GM12878 (cell line): ENCODE results near the gene POLA2. TPM values are rescaled to one million over a fixed set of nuclear protein-coding genes. Genes with fewer than 3 reads are reported as not detected.

Experiments used
- NFYA ChIP-seq: IDR thresholded peaks from 2 replicates; pipeline ENCODE4 v1.6.1; 2011; ENCODE audit warnings: low read depth, mild to moderate bottlenecking, low read length, improper control_type of control experiment, borderline replicate concordance
- RBBP5 ChIP-seq: fragments of 200-600 bp; sonication (generic); conservative IDR thresholded peaks from 2 replicates; pipeline ENCODE4 v1.6.1; 2016
- SUPT20H ChIP-seq: IDR thresholded peaks from 2 replicates; pipeline ENCODE4 v1.6.1; 2011; ENCODE audit warnings: low read depth, mild to moderate bottlenecking, low read length, moderate library complexity, borderline replicate concordance; ENCODE audit not compliant: control insufficient read depth
- polyA plus RNA-seq, 11 experiments: library from polyadenylated mRNA; depleted of rRNA in 4 of 11; unstranded in 6 of 11; stranded (reverse) in 5 of 11; fragments of >200 nt; fragmentation: Nextera tagmentation in 4 of 11; fragmentation: Illumina TruSeq in 1 of 11; extraction: Ambion mirVana in 4 of 11; extraction: Trizol in 1 of 11; gene quantifications; 1 replicate in 1 of 11; 2 replicates in 10 of 11; pipeline versions ENCODE4 v1.2.1 to v1.2.3, GENCODE V29; 2011 to 2016; ENCODE audit warnings: inconsistent platforms in 2 of 11, missing spikeins in 2 of 11, low read depth in 1 of 11
- total RNA-seq, 4 experiments: library from RNA; depleted of rRNA in 3 of 4; stranded (reverse); fragments of >200 nt in 3 of 4; fragmentation: Illumina TruSeq in 1 of 4; extraction: Trizol in 1 of 4; gene quantifications; 2 replicates each; pipeline versions ENCODE4 v1.2.1 to v1.2.3, GENCODE V29; 2013 to 2021
- TF ChIP-seq, protein P1 (sequence below): fragments of 150-350 bp; IDR thresholded peaks from 2 replicates; pipeline ENCODE4 v1.6.1; 2016; ENCODE audit warnings: low read depth, low read length
- TF ChIP-seq, protein P2 (sequence below): fragments of 450-650 bp; IDR thresholded peaks from 2 replicates; pipeline ENCODE4 v1.6.1; 2017; ENCODE audit warnings: mild to moderate bottlenecking
- TF ChIP-seq, protein P3 (sequence below): fragments of 450-650 bp; IDR thresholded peaks from 2 replicates; pipeline ENCODE4 v1.6.1; 2017; ENCODE audit warnings: low read depth, mild to moderate bottlenecking, moderate library complexity

POLA2 gene
- total and polyA plus RNA-seq, 10 of the 15 experiments (the other 5 are each of a cell fraction or from before 2014, with no cell fraction given), result 4.2 to 121 (median 56.2) TPM

DNA sequence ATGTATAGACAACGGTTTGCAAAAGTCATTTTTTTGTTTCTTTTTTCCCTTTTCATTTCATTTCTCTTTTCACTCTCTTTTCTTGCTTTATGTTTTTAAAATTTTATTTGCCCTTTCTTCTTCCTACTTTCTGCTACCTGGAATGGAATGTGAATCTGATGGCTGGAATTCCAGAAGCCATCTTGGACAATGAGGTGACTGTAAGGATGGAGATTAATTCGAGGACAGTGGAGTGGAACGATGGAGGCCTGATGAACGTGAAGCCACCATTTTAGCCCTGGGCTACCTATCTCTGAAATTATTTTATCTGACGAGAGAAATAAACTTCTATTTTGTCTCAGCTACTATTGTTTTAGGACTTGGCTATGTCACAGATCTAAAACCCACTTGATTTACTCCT lies 2.8 kb upstream of the POLA2 start (continued):
- TF ChIP-seq, protein P1, sequence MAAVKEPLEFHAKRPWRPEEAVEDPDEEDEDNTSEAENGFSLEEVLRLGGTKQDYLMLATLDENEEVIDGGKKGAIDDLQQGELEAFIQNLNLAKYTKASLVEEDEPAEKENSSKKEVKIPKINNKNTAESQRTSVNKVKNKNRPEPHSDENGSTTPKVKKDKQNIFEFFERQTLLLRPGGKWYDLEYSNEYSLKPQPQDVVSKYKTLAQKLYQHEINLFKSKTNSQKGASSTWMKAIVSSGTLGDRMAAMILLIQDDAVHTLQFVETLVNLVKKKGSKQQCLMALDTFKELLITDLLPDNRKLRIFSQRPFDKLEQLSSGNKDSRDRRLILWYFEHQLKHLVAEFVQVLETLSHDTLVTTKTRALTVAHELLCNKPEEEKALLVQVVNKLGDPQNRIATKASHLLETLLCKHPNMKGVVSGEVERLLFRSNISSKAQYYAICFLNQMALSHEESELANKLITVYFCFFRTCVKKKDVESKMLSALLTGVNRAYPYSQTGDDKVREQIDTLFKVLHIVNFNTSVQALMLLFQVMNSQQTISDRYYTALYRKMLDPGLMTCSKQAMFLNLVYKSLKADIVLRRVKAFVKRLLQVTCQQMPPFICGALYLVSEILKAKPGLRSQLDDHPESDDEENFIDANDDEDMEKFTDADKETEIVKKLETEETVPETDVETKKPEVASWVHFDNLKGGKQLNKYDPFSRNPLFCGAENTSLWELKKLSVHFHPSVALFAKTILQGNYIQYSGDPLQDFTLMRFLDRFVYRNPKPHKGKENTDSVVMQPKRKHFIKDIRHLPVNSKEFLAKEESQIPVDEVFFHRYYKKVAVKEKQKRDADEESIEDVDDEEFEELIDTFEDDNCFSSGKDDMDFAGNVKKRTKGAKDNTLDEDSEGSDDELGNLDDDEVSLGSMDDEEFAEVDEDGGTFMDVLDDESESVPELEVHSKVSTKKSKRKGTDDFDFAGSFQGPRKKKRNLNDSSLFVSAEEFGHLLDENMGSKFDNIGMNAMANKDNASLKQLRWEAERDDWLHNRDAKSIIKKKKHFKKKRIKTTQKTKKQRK, result no peak
- TF ChIP-seq RBBP5, result no peak
- TF ChIP-seq, protein P2, sequence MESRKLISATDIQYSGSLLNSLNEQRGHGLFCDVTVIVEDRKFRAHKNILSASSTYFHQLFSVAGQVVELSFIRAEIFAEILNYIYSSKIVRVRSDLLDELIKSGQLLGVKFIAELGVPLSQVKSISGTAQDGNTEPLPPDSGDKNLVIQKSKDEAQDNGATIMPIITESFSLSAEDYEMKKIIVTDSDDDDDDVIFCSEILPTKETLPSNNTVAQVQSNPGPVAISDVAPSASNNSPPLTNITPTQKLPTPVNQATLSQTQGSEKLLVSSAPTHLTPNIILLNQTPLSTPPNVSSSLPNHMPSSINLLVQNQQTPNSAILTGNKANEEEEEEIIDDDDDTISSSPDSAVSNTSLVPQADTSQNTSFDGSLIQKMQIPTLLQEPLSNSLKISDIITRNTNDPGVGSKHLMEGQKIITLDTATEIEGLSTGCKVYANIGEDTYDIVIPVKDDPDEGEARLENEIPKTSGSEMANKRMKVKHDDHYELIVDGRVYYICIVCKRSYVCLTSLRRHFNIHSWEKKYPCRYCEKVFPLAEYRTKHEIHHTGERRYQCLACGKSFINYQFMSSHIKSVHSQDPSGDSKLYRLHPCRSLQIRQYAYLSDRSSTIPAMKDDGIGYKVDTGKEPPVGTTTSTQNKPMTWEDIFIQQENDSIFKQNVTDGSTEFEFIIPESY, result no peak
- TF ChIP-seq, protein P3, sequence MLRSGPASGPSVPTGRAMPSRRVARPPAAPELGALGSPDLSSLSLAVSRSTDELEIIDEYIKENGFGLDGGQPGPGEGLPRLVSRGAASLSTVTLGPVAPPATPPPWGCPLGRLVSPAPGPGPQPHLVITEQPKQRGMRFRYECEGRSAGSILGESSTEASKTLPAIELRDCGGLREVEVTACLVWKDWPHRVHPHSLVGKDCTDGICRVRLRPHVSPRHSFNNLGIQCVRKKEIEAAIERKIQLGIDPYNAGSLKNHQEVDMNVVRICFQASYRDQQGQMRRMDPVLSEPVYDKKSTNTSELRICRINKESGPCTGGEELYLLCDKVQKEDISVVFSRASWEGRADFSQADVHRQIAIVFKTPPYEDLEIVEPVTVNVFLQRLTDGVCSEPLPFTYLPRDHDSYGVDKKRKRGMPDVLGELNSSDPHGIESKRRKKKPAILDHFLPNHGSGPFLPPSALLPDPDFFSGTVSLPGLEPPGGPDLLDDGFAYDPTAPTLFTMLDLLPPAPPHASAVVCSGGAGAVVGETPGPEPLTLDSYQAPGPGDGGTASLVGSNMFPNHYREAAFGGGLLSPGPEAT, result no peak
- TF ChIP-seq SUPT20H, result no peak
- no peak for TF ChIP-seq NFYA
- TF ChIP-seq, all 136 proteins: peak for 0
